ENCODE data around the gene PRSS22. TPM values are rescaled to one million over a fixed set of nuclear protein-coding genes. Genes with fewer than 3 reads are reported as not detected.

PRSS22 gene
- total RNA-seq, 1 donor from 2014 or later = not detected

- no peak overlapping the region for H3K27ac Mint-ChIP-seq (ENCODE audit: unreplicated experiment)
These were observed 36.3 kb upstream of the PRSS22 start for GRCh38 chr16:2894231-2894630.

GRCh38 chr16:2884041-2884451 is 26.1 kb upstream of the PRSS22 start:
- no peak for TF ChIP-seq CTCF (IDR thresholded peaks at IDR 0.05)
- H3K27me3 Mint-ChIP-seq (ENCODE audit: unreplicated experiment) = no peaks in the 10 kb centered on the region
- DNase-seq (ENCODE audit: extremely low spot score, unreplicated experiment) = no peak
- no peaks in the 10 kb centered on the region for H3K9me3 Mint-ChIP-seq (ENCODE audit: unreplicated experiment)
- peaks cover 15% of the 10 kb centered on the region for H3K4me1 Mint-ChIP-seq (ENCODE audit: unreplicated experiment)
- H3K36me3 Mint-ChIP-seq (ENCODE audit: unreplicated experiment) = no peaks in the 10 kb centered on the region
- H3K27ac Mint-ChIP-seq (ENCODE audit: unreplicated experiment) = peak overlapping the region; percentile 81
- H3K4me3 Mint-ChIP-seq (ENCODE audit: unreplicated experiment) = peak overlapping the region; percentile 87

More at GRCh38 chr16:2894231-2894630, 36.3 kb upstream of the PRSS22 start:
- no peaks in the 10 kb centered on the region for H3K27me3 Mint-ChIP-seq (ENCODE audit: unreplicated experiment)
- DNase-seq (ENCODE audit: extremely low spot score, unreplicated experiment) = no peak
- no peak overlapping the region for H3K4me3 Mint-ChIP-seq (ENCODE audit: unreplicated experiment)
- no peaks in the 10 kb centered on the region for H3K9me3 Mint-ChIP-seq (ENCODE audit: unreplicated experiment)
- H3K36me3 Mint-ChIP-seq (ENCODE audit: unreplicated experiment) = no peaks in the 10 kb centered on the region
- H3K4me1 Mint-ChIP-seq (ENCODE audit: unreplicated experiment) = peaks cover 22% of the 10 kb centered on the region
- TF ChIP-seq CTCF (IDR thresholded peaks at IDR 0.05) = no peak

GRCh38 chr16:2883458-2883908 is 25.5 kb upstream of the PRSS22 start:
- H3K27me3 Mint-ChIP-seq (ENCODE audit: unreplicated experiment) = no peaks in the 10 kb centered on the region
- H3K9me3 Mint-ChIP-seq (ENCODE audit: unreplicated experiment) = no peaks in the 10 kb centered on the region
- H3K36me3 Mint-ChIP-seq (ENCODE audit: unreplicated experiment) = no peaks in the 10 kb centered on the region
- peak overlapping the region; percentile 81 for H3K27ac Mint-ChIP-seq (ENCODE audit: unreplicated experiment)
- peak overlapping the region; percentile 87 for H3K4me3 Mint-ChIP-seq (ENCODE audit: unreplicated experiment)
- TF ChIP-seq CTCF (IDR thresholded peaks at IDR 0.05) = no peak
- H3K4me1 Mint-ChIP-seq (ENCODE audit: unreplicated experiment) = peaks cover 15% of the 10 kb centered on the region
- no peak for DNase-seq (ENCODE audit: extremely low spot score, unreplicated experiment)

- DNase-seq (ENCODE audit: extremely low spot score, unreplicated experiment) = peak; percentile 100
- Mint-ChIP-seq H3K4me1 (ENCODE audit: unreplicated experiment) (peaks cover 15% of the 10 kb centered on the region), H3K9me3 (ENCODE audit: unreplicated experiment) (no peaks in the 10 kb centered on the region), H3K36me3 (ENCODE audit: unreplicated experiment) (no peaks in the 10 kb centered on the region), H3K27ac (ENCODE audit: unreplicated experiment) (peak within 1 kb of the TSS; percentile 98), H3K4me3 (ENCODE audit: unreplicated experiment) (peak within 1 kb of the TSS; percentile 87), H3K27me3 (ENCODE audit: unreplicated experiment) (no peaks in the 10 kb centered on the region)
- peak; percentile 18 for TF ChIP-seq CTCF (IDR thresholded peaks at IDR 0.05)
These were observed 24.9 kb upstream of the PRSS22 start, which contains the start of gene FLYWCH2 for GRCh38 chr16:2882650-2883457. Gene FLYWCH2, plus strand, starts transcription at chr16:2883215. Its CDS starts 13,235 bp downstream, at chr16:2896450.

Data from osteocyte (in vitro differentiated cells).